Tibial nerve (tissue), 4 donors: ENCODE data around the gene C4BPA. TPM values are rescaled to one million over a fixed set of nuclear protein-coding genes. Genes with fewer than 3 reads are reported as not detected.

Experiments used
- DNase-seq, 2 donors: peaks; one replicate each; pipeline ENCODE4 v3.0.0-alpha.2; 2019; ENCODE audit warnings: low spot score in 2 of 2
- H3K27ac ChIP-seq, 4 donors: fragments of 200-600 bp; sonication (generic) in 3 of 4; one replicate each; pipeline ENCODE4 v1.5.1; 2017 to 2019; ENCODE audit warnings: mild to moderate bottlenecking in 1 of 4
- H3K27me3 ChIP-seq, 2 donors: fragments of 200-600 bp; sonication (generic) in 1 of 2; one replicate each; pipeline versions ENCODE4 v1.5.1 to v1.6.0; 2017 to 2019
- H3K36me3 ChIP-seq, 3 donors: fragments of 200-600 bp; sonication (generic); one replicate each; pipeline ENCODE4 v1.5.1; 2018 to 2019
- H3K4me1 ChIP-seq, 4 donors: fragments of 200-600 bp; sonication (generic) in 3 of 4; one replicate each; pipeline ENCODE4 v1.5.1; 2017 to 2019
- H3K4me3 ChIP-seq, 4 donors: fragments of 200-600 bp; sonication (generic) in 3 of 4; one replicate each; pipeline ENCODE4 v1.5.1; 2017 to 2019; ENCODE audit warnings: mild to moderate bottlenecking in 1 of 4, moderate library complexity in 1 of 4
- H3K9me3 ChIP-seq, 4 donors: fragments of 200-600 bp; sonication (generic) in 3 of 4; one replicate each; pipeline ENCODE4 v1.5.1; 2017 to 2019
- EP300 ChIP-seq, 2 donors: sonication (generic); formaldehyde crosslinking; IDR thresholded peaks; one replicate each; pipeline ENCODE4 v1.6.1; 2017; ENCODE audit warnings: antibody characterized with exemption in 2 of 2, mild to moderate bottlenecking in 1 of 2
- POLR2A ChIP-seq, 2 donors: fragments of 450-650 bp; IDR thresholded peaks; one replicate each; pipeline ENCODE4 v1.6.1; 2017; ENCODE audit warnings: antibody characterized with exemption in 2 of 2, mild to moderate bottlenecking in 2 of 2, moderate library complexity in 2 of 2
- WGBS, 2 donors: methylation state at CpG; one replicate each; pipeline ENCODE4 v1.1.5; 2018; 5-methylcytosine and 5-hydroxymethylcytosine counted together
- total RNA-seq, 4 donors: library from RNA; depleted of rRNA; stranded (reverse); fragments of >200 nt; gene quantifications; one replicate each; pipeline ENCODE4 v1.1.0, GENCODE V29; 2016
- TF ChIP-seq, protein P1 (sequence below), 5 experiments: fragments of 200-600 bp in 3 of 5; fragments of 450-650 bp in 2 of 5; sonication (generic) in 3 of 5; IDR thresholded peaks; one replicate each; pipeline ENCODE4 v1.5.1; 2016 to 2019; ENCODE audit warnings: antibody characterized with exemption in 5 of 5, mild to moderate bottlenecking in 3 of 5, moderate library complexity in 2 of 5

The C4BPA gene
- total RNA-seq, 4 donors from 2014 or later: not detected

GRCh38 chr1:207097871-207098324 lies 6.1 kb upstream of the C4BPA start:
- Histone ChIP-seq H3K27ac (no peak overlapping the region), H3K36me3 (no peaks in the 10 kb centered on the region), H3K4me1 (no peaks in the 10 kb centered on the region), H3K9me3 (no peaks in the 10 kb centered on the region), H3K4me3 (no peak overlapping the region), H3K27me3 (no peaks in the 10 kb centered on the region)
- 81 to 91% methylated on average over 3 of the region's 3 CpGs for WGBS, 2 donors
- no peak for DNase-seq
- TF ChIP-seq, protein P1, sequence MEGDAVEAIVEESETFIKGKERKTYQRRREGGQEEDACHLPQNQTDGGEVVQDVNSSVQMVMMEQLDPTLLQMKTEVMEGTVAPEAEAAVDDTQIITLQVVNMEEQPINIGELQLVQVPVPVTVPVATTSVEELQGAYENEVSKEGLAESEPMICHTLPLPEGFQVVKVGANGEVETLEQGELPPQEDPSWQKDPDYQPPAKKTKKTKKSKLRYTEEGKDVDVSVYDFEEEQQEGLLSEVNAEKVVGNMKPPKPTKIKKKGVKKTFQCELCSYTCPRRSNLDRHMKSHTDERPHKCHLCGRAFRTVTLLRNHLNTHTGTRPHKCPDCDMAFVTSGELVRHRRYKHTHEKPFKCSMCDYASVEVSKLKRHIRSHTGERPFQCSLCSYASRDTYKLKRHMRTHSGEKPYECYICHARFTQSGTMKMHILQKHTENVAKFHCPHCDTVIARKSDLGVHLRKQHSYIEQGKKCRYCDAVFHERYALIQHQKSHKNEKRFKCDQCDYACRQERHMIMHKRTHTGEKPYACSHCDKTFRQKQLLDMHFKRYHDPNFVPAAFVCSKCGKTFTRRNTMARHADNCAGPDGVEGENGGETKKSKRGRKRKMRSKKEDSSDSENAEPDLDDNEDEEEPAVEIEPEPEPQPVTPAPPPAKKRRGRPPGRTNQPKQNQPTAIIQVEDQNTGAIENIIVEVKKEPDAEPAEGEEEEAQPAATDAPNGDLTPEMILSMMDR (IDR thresholded peaks at IDR 0.05): no peak
- TF ChIP-seq POLR2A (IDR thresholded peaks at IDR 0.05): no peak
- no peak for TF ChIP-seq EP300 (IDR thresholded peaks at IDR 0.05)

GRCh38 chr1:207101720-207102119 lies 2.3 kb upstream of the C4BPA start:
- no peak for DNase-seq
- 68 to 72% methylated on average over 1 of the region's 1 CpG for WGBS, 2 donors

DNA sequence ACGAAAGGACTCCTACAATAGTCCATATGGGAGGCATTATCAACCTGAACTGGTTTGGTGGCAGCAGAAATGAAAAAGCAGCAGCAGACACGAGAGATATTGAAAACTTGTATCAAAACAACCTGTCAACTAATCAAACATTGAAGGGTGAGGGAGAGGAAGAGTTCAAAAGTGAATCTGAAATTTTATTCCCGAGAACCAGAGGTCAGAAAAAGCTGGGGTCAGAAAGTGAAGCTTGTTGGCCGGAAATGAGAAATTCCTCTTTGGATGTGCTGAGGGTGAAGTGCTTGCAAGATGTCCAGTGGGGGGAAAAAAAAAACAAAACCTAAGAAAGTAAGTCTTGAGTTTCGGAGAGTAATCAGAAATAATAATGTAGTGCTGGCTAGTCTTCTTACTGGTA lies 1.9 kb upstream of the C4BPA start:
- 52 to 53% methylated on average over 5 of the region's 5 CpGs for WGBS, 2 donors
- no peak overlapping the region for H3K27ac ChIP-seq

More at GRCh38 chr1:207101720-207102119, 2.3 kb upstream of the C4BPA start:
- no peak overlapping the region for H3K27ac ChIP-seq
- no peaks in the 10 kb centered on the region for H3K9me3 ChIP-seq
- TF ChIP-seq EP300 (IDR thresholded peaks at IDR 0.05) (no peak), POLR2A (IDR thresholded peaks at IDR 0.05) (no peak)
- TF ChIP-seq, protein P1 (IDR thresholded peaks at IDR 0.05): no peak
- H3K27me3 ChIP-seq: no peaks in the 10 kb centered on the region
- no peaks in the 10 kb centered on the region for H3K4me1 ChIP-seq
- no peak overlapping the region for H3K4me3 ChIP-seq
- no peaks in the 10 kb centered on the region for H3K36me3 ChIP-seq

DNA sequence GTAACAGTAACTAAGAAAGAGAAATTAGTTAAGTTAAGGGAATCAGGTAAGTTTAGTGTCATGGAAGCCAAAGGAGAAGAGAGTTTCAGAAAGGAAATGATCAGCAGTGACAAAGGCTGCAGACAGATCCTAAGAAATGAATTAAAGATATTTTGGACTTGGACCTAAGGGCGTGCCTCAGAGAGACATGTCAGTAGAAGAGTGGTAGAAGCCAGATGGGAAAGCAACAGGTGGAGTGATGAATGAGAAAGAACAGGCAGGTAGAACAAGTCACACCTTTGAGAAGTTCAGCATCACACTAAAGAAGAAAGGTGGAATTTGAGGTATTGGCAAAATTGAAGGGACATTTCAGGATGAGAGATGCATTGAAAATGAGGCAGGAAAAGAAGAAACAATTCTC lies 1.4 kb upstream of the C4BPA start:
- TF ChIP-seq POLR2A (IDR thresholded peaks at IDR 0.05): no peak
- TF ChIP-seq, protein P1 (IDR thresholded peaks at IDR 0.05): no peak
- no peak for TF ChIP-seq EP300 (IDR thresholded peaks at IDR 0.05)
- no peak overlapping the region for H3K4me3 ChIP-seq

More for the DNA sequence above, 1.9 kb upstream of the C4BPA start:
- Histone ChIP-seq H3K4me1 (no peaks in the 10 kb centered on the region), H3K9me3 (no peaks in the 10 kb centered on the region), H3K4me3 (no peak overlapping the region), H3K36me3 (no peaks in the 10 kb centered on the region), H3K27me3 (no peaks in the 10 kb centered on the region)
- no peak for DNase-seq
- TF ChIP-seq POLR2A (IDR thresholded peaks at IDR 0.05): no peak
- TF ChIP-seq, protein P1 (IDR thresholded peaks at IDR 0.05): no peak
- TF ChIP-seq EP300 (IDR thresholded peaks at IDR 0.05): no peak

DNA sequence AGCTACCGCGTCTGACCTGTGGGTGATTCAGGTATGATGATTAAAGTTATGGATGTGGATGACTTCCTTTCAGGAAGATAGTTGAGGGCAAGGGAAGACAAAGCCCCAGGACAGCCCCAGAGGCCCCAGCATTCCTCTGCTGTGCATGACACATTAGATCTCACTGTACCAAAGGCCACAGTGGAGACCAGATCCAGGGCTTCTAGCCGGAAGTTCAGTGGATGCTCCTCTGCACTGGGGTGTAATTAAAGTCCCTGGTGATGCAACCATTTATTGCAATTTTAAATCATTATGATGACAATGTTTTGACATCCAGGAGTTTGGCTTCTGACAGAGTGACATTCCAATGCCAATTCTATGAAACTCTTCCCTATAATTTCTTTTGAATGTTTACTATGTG lies 5.0 kb downstream of the C4BPA start:
- no peaks in the 10 kb centered on the region for H3K9me3 ChIP-seq
- no peak overlapping the region for H3K27ac ChIP-seq
- 75 to 79% methylated on average over 3 of the region's 3 CpGs for WGBS, 2 donors
- no peaks in the 10 kb centered on the region for H3K4me1 ChIP-seq
- H3K27me3 ChIP-seq: no peaks in the 10 kb centered on the region
- TF ChIP-seq, protein P1 (IDR thresholded peaks at IDR 0.05): no peak
- TF ChIP-seq EP300 (IDR thresholded peaks at IDR 0.05) (no peak), POLR2A (IDR thresholded peaks at IDR 0.05) (no peak)
- no peak for DNase-seq
- H3K4me3 ChIP-seq: no peak overlapping the region
- no peaks in the 10 kb centered on the region for H3K36me3 ChIP-seq

More for the DNA sequence above, 1.4 kb upstream of the C4BPA start:
- no peaks in the 10 kb centered on the region for H3K27me3 ChIP-seq
- no peak overlapping the region for H3K27ac ChIP-seq
- H3K36me3 ChIP-seq: no peaks in the 10 kb centered on the region
- H3K4me1 ChIP-seq: no peaks in the 10 kb centered on the region
- DNase-seq: no peak
- H3K9me3 ChIP-seq: no peaks in the 10 kb centered on the region
- 78 to 88% methylated on average over 1 of the region's 1 CpG for WGBS, 2 donors
